ENCODE data around the gene CHD3. TPM values are rescaled to one million over a fixed set of nuclear protein-coding genes. Genes with fewer than 3 reads are reported as not detected.

The CHD3 gene
- total and polyA plus RNA-seq, 4 experiments from 2014 or later = 0.84 to 287 (median 149) TPM

DNA sequence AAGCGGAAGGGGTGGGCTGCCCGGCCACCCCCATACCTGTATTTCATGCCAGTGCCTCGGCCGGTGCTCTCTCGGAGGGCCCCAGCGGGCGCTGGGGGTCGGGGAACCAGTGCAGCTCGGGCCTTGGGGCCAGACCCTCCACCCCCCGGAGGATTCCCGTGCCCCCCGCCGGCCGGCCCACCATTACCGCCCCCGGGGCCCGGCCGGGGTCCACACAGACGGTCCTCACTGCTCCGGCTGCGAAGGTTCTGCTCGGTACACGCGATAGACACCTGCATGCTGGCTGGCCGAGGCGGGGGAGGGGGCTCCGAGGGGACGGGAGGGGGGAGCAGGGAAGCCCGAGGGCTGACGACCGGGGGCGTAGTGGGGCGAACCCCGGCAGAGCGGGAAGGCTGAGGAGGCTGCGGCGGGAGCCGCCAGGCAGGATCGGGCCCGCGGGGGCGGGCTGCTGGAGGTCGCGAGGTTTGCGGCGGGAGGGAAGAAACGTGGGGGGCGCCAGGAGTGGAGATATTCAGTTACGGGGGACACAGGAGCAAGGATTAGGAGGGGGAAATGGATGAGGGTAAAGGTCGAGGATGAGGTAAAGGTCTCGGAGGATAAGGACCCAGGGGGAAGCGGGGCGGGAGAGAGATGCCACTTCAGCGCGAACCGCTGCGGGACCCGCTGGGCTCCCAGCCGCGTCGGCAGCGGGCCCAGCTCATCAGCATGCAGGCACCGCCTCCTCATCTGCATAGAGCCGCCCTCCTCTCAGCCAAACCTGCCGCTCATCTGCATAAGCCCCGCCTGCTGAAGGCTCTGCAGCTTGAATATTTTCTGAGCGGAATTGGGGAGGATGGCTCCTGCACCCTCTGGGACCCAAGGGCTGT, 40.8 kb downstream of the CHD3 start, which contains the start of gene KCNAB3:
KCNAB3 (minus strand) TSS at position 699 of the 866 bp plus-strand sequence; CDS start at position 278, 421 bp downstream.
- H3K4me3 ChIP-seq (ENCODE audit: low read length in 2 of 2) = no peak within 1 kb of the TSS
- H3K4me1 ChIP-seq (ENCODE audit: insufficient read depth, low read length) = peaks cover 33% of the 10 kb centered on the region
- POLR2A ChIA-PET (ENCODE audit: partially characterized antibody) = interaction anchor here (1.1 to 7.0 kb wide), 4 partner anchors 8 to 73 kb away, joined by 4 to 116 read pairs (median 8); partner anchors contain the start of genes CYB5D1, NAA38 and RNF227
- no peaks in the 10 kb centered on the region for H3K27me3 Mint-ChIP-seq
- no peaks in the 10 kb centered on the region for H3K27me3 ChIP-seq (ENCODE audit: insufficient read depth, low read length)
- peak within 1 kb of the TSS; percentile 37 to 100 (median 98) for H3K27ac Mint-ChIP-seq
- peak; percentile 57 to 75 (median 73) for DNase-seq
- CTCF ChIA-PET (ENCODE audit: partially characterized antibody) = interaction anchor here (2.0 to 8.0 kb wide), 2 partner anchors 13 to 59 kb away, joined by 8 to 83 read pairs; partner anchors contain the start of gene RNF227
- peak within 1 kb of the TSS; percentile 85 for H3K27ac ChIP-seq (ENCODE audit: low read depth, low read length)
- no peaks in the 10 kb centered on the region for H3K36me3 ChIP-seq (ENCODE audit: insufficient read depth, low read length)
- H3K4me3 Mint-ChIP-seq = peak within 1 kb of the TSS; percentile 94 to 100 (median 98)
- H3K9me3 ChIP-seq (ENCODE audit: control insufficient read depth in 1 of 2, low read length in 2 of 2) = no peaks in the 10 kb centered on the region
- intact Hi-C loops (cut with micrococcal nuclease) = loop anchor here (5.0 kb wide), 3 partner anchors 38 to 358 kb away; partner anchors contain the start of gene RANGRF
- H3K36me3 Mint-ChIP-seq = peaks cover 5 to 19% of the 10 kb centered on the region in 2 donors
- H3K4me1 Mint-ChIP-seq = peaks cover 30 to 54% (median 41%) of the 10 kb centered on the region in 4 donors
- no peaks in the 10 kb centered on the region for H3K9me3 Mint-ChIP-seq

- intact Hi-C loops (cut with micrococcal nuclease) = loop anchor here (5.0 kb wide), 3 partner anchors 36 to 356 kb away; partner anchors contain the start of gene RANGRF
- H3K27ac ChIP-seq (ENCODE audit: low read depth, low read length) = peak overlapping the region; percentile 85
- Mint-ChIP-seq H3K27me3 (no peaks in the 10 kb centered on the region), H3K36me3 (peaks cover 10 to 23% of the 10 kb centered on the region in 2 donors), H3K4me1 (peaks cover 32 to 54% (median 44%) of the 10 kb centered on the region in 4 donors), H3K9me3 (no peaks in the 10 kb centered on the region), H3K27ac (peak overlapping the region; percentile 88 to 100 (median 98)), H3K4me3 (peak overlapping the region; percentile 94 to 100 (median 98))
- H3K36me3 ChIP-seq (ENCODE audit: insufficient read depth, low read length) = no peaks in the 10 kb centered on the region
- H3K9me3 ChIP-seq (ENCODE audit: control insufficient read depth in 1 of 2, low read length in 2 of 2) = no peaks in the 10 kb centered on the region
- peaks cover 33% of the 10 kb centered on the region for H3K4me1 ChIP-seq (ENCODE audit: insufficient read depth, low read length)
- CTCF ChIA-PET (ENCODE audit: partially characterized antibody) = interaction anchor here (0.7 to 8.0 kb wide), 11 partner anchors 9 to 148 kb away, joined by 3 to 83 read pairs (median 4); partner anchors contain the start of gene RNF227
- DNase-seq = no peak
- peak overlapping the region; percentile 84 to 100 for H3K4me3 ChIP-seq (ENCODE audit: low read length in 2 of 2)
- no peaks in the 10 kb centered on the region for H3K27me3 ChIP-seq (ENCODE audit: insufficient read depth, low read length)
- POLR2A ChIA-PET (ENCODE audit: partially characterized antibody) = interaction anchor here (0.5 to 7.0 kb wide), 20 partner anchors 8 to 625 kb away, joined by 3 to 116 read pairs (median 7); partner anchors contain the start of genes CYB5D1, KDM6B, NAA38 and RNF227
Measured at GRCh38 chr17:7930841-7931631, 42.4 kb downstream of the CHD3 start.

- CTCF ChIA-PET (ENCODE audit: partially characterized antibody) = interaction anchor here (0.6 to 8.0 kb wide), 13 partner anchors 9 to 148 kb away, joined by 3 to 83 read pairs (median 4); partner anchors contain the start of gene RNF227
- peaks cover 18 to 31% of the 10 kb centered on the region in 2 donors for H3K36me3 Mint-ChIP-seq
- no peaks in the 10 kb centered on the region for H3K36me3 ChIP-seq (ENCODE audit: insufficient read depth, low read length)
Measured at GRCh38 chr17:7931709-7932482, 43.3 kb downstream of the CHD3 start, which contains the start of the genes CNTROB and TRAPPC1. TSS of gene CNTROB (plus strand) at chr17:7932206. CDS start at chr17:7933080, 874 bp downstream. TSS of gene TRAPPC1 (minus strand) at chr17:7931946. CDS start at chr17:7931829, 117 bp downstream.

DNA sequence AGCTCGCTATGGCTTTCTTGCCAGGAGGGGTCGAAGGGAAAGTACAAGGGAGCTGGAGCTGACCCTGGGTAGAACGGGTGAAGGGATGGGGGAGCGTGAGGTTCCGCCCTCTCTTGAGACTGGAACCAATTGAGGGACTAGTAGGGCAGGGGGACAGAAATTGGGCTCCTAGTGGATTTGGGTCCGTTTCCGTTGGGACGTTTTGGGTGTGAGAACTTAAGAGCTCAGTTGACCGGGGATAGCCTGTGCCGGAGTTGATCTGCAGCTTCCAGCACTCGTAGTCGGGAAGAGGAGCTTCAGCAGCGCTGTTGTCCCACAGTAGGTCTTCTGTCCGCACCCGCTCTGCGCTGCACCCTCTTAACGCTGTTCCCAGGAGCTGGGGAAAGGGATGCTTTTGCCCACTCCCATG, 43.9 kb downstream of the CHD3 start:
- H3K27ac ChIP-seq (ENCODE audit: low read depth, low read length) = peak overlapping the region; percentile 85
- Mint-ChIP-seq H3K4me1 (peaks cover 34 to 58% (median 44%) of the 10 kb centered on the region in 4 donors), H3K27ac (peak overlapping the region; percentile 88 to 100 (median 98)), H3K36me3 (peaks cover 21 to 34% of the 10 kb centered on the region in 2 donors), H3K27me3 (no peaks in the 10 kb centered on the region), H3K9me3 (no peaks in the 10 kb centered on the region), H3K4me3 (peak overlapping the region; percentile 94 to 100 (median 98))
- ChIA-PET CTCF (ENCODE audit: partially characterized antibody) (interaction anchor here (0.6 to 8.0 kb wide), 14 partner anchors 8 to 343 kb away, joined by 3 to 83 read pairs (median 4); partner anchors contain the start of genes ALOXE3 and RNF227), POLR2A (ENCODE audit: partially characterized antibody) (interaction anchor here (0.9 to 7.0 kb wide), 23 partner anchors 8 to 626 kb away, joined by 3 to 116 read pairs (median 6); partner anchors contain the start of genes CYB5D1, KDM6B, NAA38 and RNF227)
- H3K27me3 ChIP-seq (ENCODE audit: insufficient read depth, low read length) = no peaks in the 10 kb centered on the region
- H3K4me3 ChIP-seq (ENCODE audit: low read length in 2 of 2) = peak overlapping the region; percentile 84 to 100
- no peaks in the 10 kb centered on the region for H3K36me3 ChIP-seq (ENCODE audit: insufficient read depth, low read length)
- peak in 2 of 5 donors; percentile 30 to 44 for DNase-seq
- intact Hi-C loops (cut with micrococcal nuclease) = loop anchor here (1.0 to 5.0 kb wide), 9 partner anchors 10 to 450 kb away; partner anchors contain the start of genes KDM6B, NAA38, RANGRF and RPL26
- H3K4me1 ChIP-seq (ENCODE audit: insufficient read depth, low read length) = peaks cover 33% of the 10 kb centered on the region
- H3K9me3 ChIP-seq (ENCODE audit: control insufficient read depth in 1 of 2, low read length in 2 of 2) = no peaks in the 10 kb centered on the region

More at GRCh38 chr17:7931709-7932482, 43.3 kb downstream of the CHD3 start, which contains the start of the genes CNTROB and TRAPPC1:
- intact Hi-C loops (cut with micrococcal nuclease) = loop anchor here (1.0 to 5.0 kb wide), 9 partner anchors 10 to 451 kb away; partner anchors contain the start of genes KDM6B, NAA38, RANGRF and RPL26
- POLR2A ChIA-PET (ENCODE audit: partially characterized antibody) = interaction anchor here (0.5 to 7.0 kb wide), 22 partner anchors 9 to 626 kb away, joined by 3 to 116 read pairs (median 5); partner anchors contain the start of genes CYB5D1, KDM6B, NAA38 and RNF227
- Mint-ChIP-seq H3K4me1 (peaks cover 34 to 58% (median 44%) of the 10 kb centered on the region in 4 donors), H3K9me3 (no peaks in the 10 kb centered on the region), H3K27ac (peak within 1 kb of the TSS; percentile 88 to 100 (median 98)), H3K4me3 (peak within 1 kb of the TSS; percentile 94 to 100 (median 98)), H3K27me3 (no peaks in the 10 kb centered on the region)
- H3K27me3 ChIP-seq (ENCODE audit: insufficient read depth, low read length) = no peaks in the 10 kb centered on the region
- no peaks in the 10 kb centered on the region for H3K9me3 ChIP-seq (ENCODE audit: control insufficient read depth in 1 of 2, low read length in 2 of 2)
- peaks cover 33% of the 10 kb centered on the region for H3K4me1 ChIP-seq (ENCODE audit: insufficient read depth, low read length)
- peak within 1 kb of the TSS; percentile 84 to 100 for H3K4me3 ChIP-seq (ENCODE audit: low read length in 2 of 2)
- DNase-seq = peak; percentile 99 to 100 (median 99)
- H3K27ac ChIP-seq (ENCODE audit: low read depth, low read length) = peak within 1 kb of the TSS; percentile 85

DNA sequence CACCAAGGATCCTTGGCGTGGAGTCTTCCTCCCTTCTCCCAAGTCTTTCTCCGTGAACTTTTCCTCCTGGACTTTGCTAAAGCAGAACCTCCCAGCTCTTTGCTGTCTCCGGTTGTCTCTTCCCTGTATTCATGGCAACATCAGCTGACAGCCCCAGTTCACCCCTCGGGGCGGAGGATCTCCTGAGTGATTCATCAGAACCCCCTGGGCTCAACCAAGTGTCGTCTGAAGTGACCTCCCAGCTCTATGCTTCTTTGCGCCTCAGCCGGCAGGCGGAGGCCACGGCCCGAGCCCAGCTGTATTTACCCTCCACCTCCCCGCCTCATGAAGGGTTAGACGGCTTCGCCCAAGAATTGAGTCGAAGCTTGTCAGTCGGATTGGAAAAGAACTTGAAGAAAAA, 44.4 kb downstream of the CHD3 start:
- peaks cover 21 to 33% of the 10 kb centered on the region in 2 donors for H3K36me3 Mint-ChIP-seq
- no peaks in the 10 kb centered on the region for H3K27me3 Mint-ChIP-seq
- H3K9me3 Mint-ChIP-seq = no peaks in the 10 kb centered on the region
- H3K4me1 ChIP-seq (ENCODE audit: insufficient read depth, low read length) = peaks cover 33% of the 10 kb centered on the region
- H3K4me1 Mint-ChIP-seq = peaks cover 33 to 58% (median 42%) of the 10 kb centered on the region in 4 donors
- peak overlapping the region; percentile 94 to 100 (median 98) for H3K4me3 Mint-ChIP-seq
- H3K36me3 ChIP-seq (ENCODE audit: insufficient read depth, low read length) = no peaks in the 10 kb centered on the region
- intact Hi-C loops (cut with micrococcal nuclease) = loop anchor here (1.0 to 5.0 kb wide), 9 partner anchors 11 to 450 kb away; partner anchors contain the start of genes KDM6B, NAA38, RANGRF and RPL26
- DNase-seq = peak in 2 of 5 donors; percentile 11 to 56
- ChIA-PET CTCF (ENCODE audit: partially characterized antibody) (interaction anchor here (0.7 to 8.0 kb wide), 14 partner anchors 8 to 344 kb away, joined by 3 to 83 read pairs (median 4); partner anchors contain the start of genes ALOXE3, RNF227 and TP53), POLR2A (ENCODE audit: partially characterized antibody) (interaction anchor here (1.0 to 7.0 kb wide), 17 partner anchors 8 to 290 kb away, joined by 3 to 116 read pairs (median 10); partner anchors contain the start of genes CYB5D1, KDM6B, NAA38 and RNF227)
- H3K4me3 ChIP-seq (ENCODE audit: low read length in 2 of 2) = peak overlapping the region; percentile 84 to 100
- peak overlapping the region; percentile 88 to 100 (median 98) for H3K27ac Mint-ChIP-seq
- no peaks in the 10 kb centered on the region for H3K9me3 ChIP-seq (ENCODE audit: control insufficient read depth in 1 of 2, low read length in 2 of 2)
- H3K27ac ChIP-seq (ENCODE audit: low read depth, low read length) = peak overlapping the region; percentile 85
- H3K27me3 ChIP-seq (ENCODE audit: insufficient read depth, low read length) = no peaks in the 10 kb centered on the region
